ENCODE measurements around the gene TUBB.
"Not testable (repeated sequence)": the region's sequence is repeated elsewhere in the genome, so short reads cannot be mapped to it uniquely, and the experiment has no call there.

DNA sequence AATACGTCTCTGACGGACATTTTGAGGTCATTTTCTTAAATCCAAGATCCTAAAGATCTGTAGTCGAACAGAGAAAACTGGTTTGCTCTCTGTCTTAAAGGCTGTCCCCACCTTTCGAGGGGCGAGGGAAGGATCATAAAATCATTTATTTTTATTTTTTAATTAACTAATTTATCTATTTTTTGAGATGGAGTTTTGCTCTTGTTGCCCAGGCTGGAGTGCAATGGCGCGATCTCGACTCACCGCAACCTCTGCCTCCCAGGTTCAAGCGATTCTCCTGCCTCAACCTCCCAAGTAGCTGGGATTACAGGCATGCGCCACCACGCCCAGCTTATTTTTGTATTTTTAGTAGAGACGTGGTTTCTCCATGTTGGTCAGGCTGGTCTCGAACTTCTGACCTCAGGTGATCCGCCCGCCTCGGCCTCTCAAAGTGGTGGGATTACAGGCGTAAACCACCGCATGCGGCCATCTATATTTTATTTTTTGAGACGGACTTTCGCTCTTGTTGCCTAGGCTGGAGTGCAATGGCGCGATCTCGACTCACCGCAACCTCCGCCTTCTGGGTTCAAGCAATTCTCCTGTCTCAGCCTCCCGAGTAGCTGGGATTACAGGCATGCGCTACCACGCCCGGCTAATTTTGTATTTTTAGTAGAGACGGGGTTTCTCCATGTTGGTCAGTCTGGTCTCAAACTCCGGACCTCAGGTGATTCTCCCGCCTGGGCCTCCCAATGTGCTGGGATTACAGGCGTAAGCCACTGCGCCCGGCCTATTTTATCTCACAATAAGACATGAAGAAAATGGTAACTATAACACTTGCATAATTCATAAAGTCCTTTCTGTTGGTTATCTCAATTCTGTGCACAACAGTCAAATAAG is 2.1 kb upstream of the TUBB start:
- TF ChIP-seq, protein P1, sequence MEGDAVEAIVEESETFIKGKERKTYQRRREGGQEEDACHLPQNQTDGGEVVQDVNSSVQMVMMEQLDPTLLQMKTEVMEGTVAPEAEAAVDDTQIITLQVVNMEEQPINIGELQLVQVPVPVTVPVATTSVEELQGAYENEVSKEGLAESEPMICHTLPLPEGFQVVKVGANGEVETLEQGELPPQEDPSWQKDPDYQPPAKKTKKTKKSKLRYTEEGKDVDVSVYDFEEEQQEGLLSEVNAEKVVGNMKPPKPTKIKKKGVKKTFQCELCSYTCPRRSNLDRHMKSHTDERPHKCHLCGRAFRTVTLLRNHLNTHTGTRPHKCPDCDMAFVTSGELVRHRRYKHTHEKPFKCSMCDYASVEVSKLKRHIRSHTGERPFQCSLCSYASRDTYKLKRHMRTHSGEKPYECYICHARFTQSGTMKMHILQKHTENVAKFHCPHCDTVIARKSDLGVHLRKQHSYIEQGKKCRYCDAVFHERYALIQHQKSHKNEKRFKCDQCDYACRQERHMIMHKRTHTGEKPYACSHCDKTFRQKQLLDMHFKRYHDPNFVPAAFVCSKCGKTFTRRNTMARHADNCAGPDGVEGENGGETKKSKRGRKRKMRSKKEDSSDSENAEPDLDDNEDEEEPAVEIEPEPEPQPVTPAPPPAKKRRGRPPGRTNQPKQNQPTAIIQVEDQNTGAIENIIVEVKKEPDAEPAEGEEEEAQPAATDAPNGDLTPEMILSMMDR (IDR thresholded peaks at IDR 0.05), result not testable (repeated sequence)
- not testable (repeated sequence) for TF ChIP-seq POLR2AphosphoS5, POLR2A, EP300 (IDR thresholded peaks at IDR 0.05)
